HCT116 (cell line): ENCODE data around the gene MSI2. TPM values are rescaled to one million over a fixed set of nuclear protein-coding genes. Genes with fewer than 3 reads are reported as not detected.

Experiments used
- ATAC-seq: fragments of 200-7000 bp; cut with Tn5 transposase; 2 replicates; pipeline ENCODE4 v1.9.1; 2020; ENCODE audit warnings: mild to moderate bottlenecking, moderate library complexity
- BruUV-seq: library from RNA; stranded (reverse); fragments of 400-500 nt; replicated peaks from 2 replicates; lab custom pipeline; 2021; lab: Mats Ljungman, UMichigan
- CTCF ChIA-PET: fragments of 300-600 bp; sonication (Branson Sonifier 250); formaldehyde crosslinking; loops from one replicate; lab custom pipeline; 2021; ENCODE audit warnings: antibody characterized with exemption; lab: Charles Lee
- POLR2A ChIA-PET: fragments of 300-600, 350-600 bp; sonication (Branson Sonifier 250); formaldehyde crosslinking; loops from one replicate; lab custom pipeline; 2021; ENCODE audit warnings: antibody characterized with exemption; lab: Charles Lee
- RAD21 ChIA-PET, 2 experiments: fragments of 300-600 bp; sonication (Branson Sonifier 250); formaldehyde crosslinking; loops; one replicate each; lab custom pipeline; 2023; ENCODE audit warnings: low total read pairs in 2 of 2; ENCODE audit not compliant: uncharacterized antibody in 2 of 2, unreplicated experiment in 2 of 2, low non-redundant PET in 1 of 2; lab: Charles Lee
- DNase-seq: peaks from one replicate; pipeline ENCODE4 v3.0.0-alpha.2; 2010; ENCODE audit warnings: low read depth, low spot score
- H2AFZ ChIP-seq: fragments of 200-600 bp; shearing (Covaris generic), sonication (generic); 2 replicates; pipeline ENCODE4 v1.6.1; 2017; ENCODE audit warnings: low read depth, mixed run types, mixed read lengths, antibody characterized with exemption, low read length; ENCODE audit not compliant: poor library complexity, severe bottlenecking
- H3K27ac ChIP-seq: 2 replicates; pipeline ENCODE4 v1.5.1; 2012; ENCODE audit warnings: low read depth, low read length
- H3K27me3 ChIP-seq: fragments of 200-600 bp; sonication (generic); 2 replicates; pipeline ENCODE4 v1.6.1; 2016; ENCODE audit warnings: mixed run types, low read length, mixed read lengths; ENCODE audit not compliant: insufficient read depth
- H3K36me3 ChIP-seq, 2 experiments: fragments of 200-500 bp in 1 of 2; fragments of 200-600 bp in 1 of 2; sonication (Bioruptor generic) in 1 of 2; sonication (generic) in 1 of 2; 2 replicates each; pipeline versions ENCODE4 v1.5.1 to v1.6.1; 2014 to 2016; ENCODE audit warnings: low read length in 2 of 2, inconsistent platforms in 1 of 2, mixed read lengths in 1 of 2, mixed run types in 1 of 2; ENCODE audit not compliant: insufficient read depth in 2 of 2, control insufficient read depth in 1 of 2
- H3K4me1 ChIP-seq, 2 experiments: fragments of 200-600 bp in 1 of 2; sonication (generic) in 1 of 2; 2 replicates each; pipeline versions ENCODE4 v1.5.1 to v1.6.1; 2012 to 2017; ENCODE audit warnings: low read length in 2 of 2, inconsistent platforms in 1 of 2, mild to moderate bottlenecking in 1 of 2, mixed read lengths in 1 of 2, mixed run types in 1 of 2, moderate library complexity in 1 of 2; ENCODE audit not compliant: insufficient read depth in 2 of 2, control insufficient read depth in 1 of 2
- H3K4me2 ChIP-seq: fragments of 200-600 bp; sonication (generic); 2 replicates; pipeline ENCODE4 v1.6.1; 2017; ENCODE audit warnings: mixed run types, low read length, mixed read lengths
- H3K4me3 ChIP-seq, 2 experiments: fragments of 200-600 bp in 1 of 2; sonication (generic) in 1 of 2; replicated peaks in 1 of 2; 2 replicates each; pipeline ENCODE4 v1.5.1; 2011 to 2016; ENCODE audit warnings: low read length in 2 of 2, control low read depth in 1 of 2, low read depth in 1 of 2, mild to moderate bottlenecking in 1 of 2, mixed read lengths in 1 of 2, mixed run types in 1 of 2
- H3K79me2 ChIP-seq: fragments of 200-600 bp; sonication (generic); 2 replicates; pipeline ENCODE4 v1.6.1; 2017; ENCODE audit warnings: mild to moderate bottlenecking, mixed run types, low read length, moderate library complexity, mixed read lengths; ENCODE audit not compliant: insufficient read depth
- H3K9ac ChIP-seq: fragments of 200-600 bp; sonication (generic); 2 replicates; pipeline ENCODE4 v1.6.1; 2016; ENCODE audit warnings: low read length, mixed read lengths
- H3K9me2 ChIP-seq: fragments of 200-600 bp; sonication (generic), shearing (Covaris generic); 2 replicates; pipeline ENCODE4 v1.6.1; 2017; ENCODE audit warnings: mixed run types, mild to moderate bottlenecking, moderate library complexity; ENCODE audit not compliant: insufficient read depth
- H3K9me3 ChIP-seq, 2 experiments: fragments of 200-500 bp in 1 of 2; fragments of 200-600 bp in 1 of 2; sonication (Bioruptor generic) in 1 of 2; sonication (generic) in 1 of 2; 2 replicates each; pipeline ENCODE4 v1.6.1; 2014 to 2017; ENCODE audit warnings: low read length in 2 of 2, mixed read lengths in 2 of 2, inconsistent platforms in 1 of 2, low read depth in 1 of 2, mild to moderate bottlenecking in 1 of 2, mixed run types in 1 of 2, moderate library complexity in 1 of 2; ENCODE audit not compliant: control insufficient read depth in 1 of 2, insufficient read depth in 1 of 2
- H4K20me1 ChIP-seq: fragments of 200-600 bp; sonication (generic), shearing (Covaris generic); 2 replicates; pipeline ENCODE4 v1.6.1; 2017; ENCODE audit warnings: mixed run types, mild to moderate bottlenecking, moderate library complexity; ENCODE audit not compliant: insufficient read depth
- CBX3 ChIP-seq: IDR thresholded peaks from 2 replicates; pipeline ENCODE4 v1.6.1; 2012; ENCODE audit warnings: low read depth
- EGR1 ChIP-seq: IDR thresholded peaks from 2 replicates; pipeline ENCODE4 v1.6.1; 2012; ENCODE audit warnings: low read depth
- EZH2phosphoT487 ChIP-seq: fragments of 200-600 bp; IDR thresholded peaks from 2 replicates; pipeline ENCODE4 v1.6.1; 2018; ENCODE audit warnings: antibody characterized with exemption, borderline replicate concordance
- JUND ChIP-seq: IDR thresholded peaks from 2 replicates; pipeline ENCODE4 v1.6.1; 2012
- POLR2A ChIP-seq: IDR thresholded peaks from 2 replicates; pipeline ENCODE4 v1.7.0; 2011; ENCODE audit warnings: borderline replicate concordance; ENCODE audit not compliant: insufficient read depth, insufficient read length; ENCODE audit errors: extremely low read depth
- POLR2AphosphoS5 ChIP-seq: IDR thresholded peaks from 2 replicates; pipeline ENCODE4 v1.6.1; 2011; ENCODE audit warnings: mild to moderate bottlenecking, low read depth, low read length, moderate library complexity
- RAD21 ChIP-seq: IDR thresholded peaks from 2 replicates; pipeline ENCODE4 v1.6.1; 2012; ENCODE audit warnings: low read depth, mild to moderate bottlenecking
- SIN3A ChIP-seq: IDR thresholded peaks from 2 replicates; pipeline ENCODE4 v1.6.1; 2012; ENCODE audit warnings: low read depth
- SP1 ChIP-seq: IDR thresholded peaks from 2 replicates; pipeline ENCODE4 v1.6.1; 2012; ENCODE audit warnings: low read depth
- SRF ChIP-seq: IDR thresholded peaks from 2 replicates; pipeline ENCODE4 v1.6.1; 2012; ENCODE audit warnings: low read depth
- YY1 ChIP-seq: IDR thresholded peaks from 2 replicates; pipeline ENCODE4 v1.6.1; 2011; ENCODE audit warnings: low read length, low read depth, moderate library complexity, mild to moderate bottlenecking; ENCODE audit not compliant: insufficient replicate concordance; ENCODE audit errors: extremely low read depth
- ZNF274 ChIP-seq: fragments of 200-500 bp; sonication (Bioruptor generic); IDR thresholded peaks from 2 replicates; pipeline ENCODE4 v1.6.1; 2014; ENCODE audit warnings: mild to moderate bottlenecking, low read depth, low read length, inconsistent platforms
- intact Hi-C: fragments of 100-400 bp; cut with micrococcal nuclease; formaldehyde crosslinking; loops from 2 replicates; pipeline ENCODE4 v1.10.0; 2022
- total RNA-seq: library from RNA; stranded (reverse); gene quantifications from one replicate; pipeline ENCODE4 v1.2.1, GENCODE V29; 2021; ENCODE audit not compliant: unreplicated experiment
- TF ChIP-seq, protein P1 (sequence below): IDR thresholded peaks from 2 replicates; pipeline ENCODE4 v1.6.1; 2012
- TF ChIP-seq, protein P2 (sequence below): IDR thresholded peaks from 2 replicates; pipeline ENCODE4 v1.6.1; 2012; ENCODE audit warnings: low read depth
- TF ChIP-seq, protein P3 (sequence below), 3 experiments: fragments of 200-600 bp in 1 of 3; sonication (generic) in 1 of 3; IDR thresholded peaks in 2 of 3; conservative IDR thresholded peaks in 1 of 3; 2 replicates each; pipeline ENCODE4 v1.5.1; 2012 to 2017; ENCODE audit warnings: low read depth in 2 of 3, low read length in 2 of 3, antibody characterized with exemption in 1 of 3, borderline replicate concordance in 1 of 3, control low read depth in 1 of 3, mild to moderate bottlenecking in 1 of 3, mixed read lengths in 1 of 3, mixed run types in 1 of 3, moderate library complexity in 1 of 3; ENCODE audit not compliant: insufficient read depth in 1 of 3
- TF ChIP-seq, protein P4 (sequence below): IDR thresholded peaks from 2 replicates; pipeline ENCODE4 v1.6.1; 2011; ENCODE audit warnings: mild to moderate bottlenecking, low read length, moderate library complexity; ENCODE audit not compliant: insufficient replicate concordance; ENCODE audit errors: extremely low read depth
- TF ChIP-seq, protein P5 (sequence below): IDR thresholded peaks from 2 replicates; pipeline ENCODE4 v1.6.1; 2012

The MSI2 gene
- total RNA-seq, 1 experiment from 2014 or later = 137 TPM

DNA sequence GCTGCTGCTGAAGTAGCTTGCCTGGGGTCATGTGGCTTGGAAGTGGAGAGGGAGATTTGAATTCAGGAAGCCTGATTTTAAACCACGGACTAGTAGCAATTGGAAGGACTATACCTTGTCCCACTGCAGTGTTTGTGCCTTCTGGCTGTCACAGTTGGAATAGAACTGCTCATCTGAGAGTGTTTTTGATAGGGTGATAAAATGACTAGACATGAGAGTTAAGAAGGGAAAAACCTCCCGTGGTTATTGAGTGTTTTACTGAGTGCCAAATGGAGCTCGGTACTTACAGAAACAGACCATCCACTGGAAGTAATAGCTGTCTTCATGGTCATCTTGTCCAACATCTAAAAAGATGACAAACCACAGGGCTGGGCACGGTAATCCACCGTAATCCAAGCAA, 70.4 kb downstream of the MSI2 start:
- no peak for ATAC-seq
- Histone ChIP-seq H4K20me1 (no peaks in the 10 kb centered on the region), H3K4me2 (no peak overlapping the region), H3K9me2 (no peaks in the 10 kb centered on the region), H3K4me3 (no peak overlapping the region), H2AFZ (no peak overlapping the region), H3K36me3 (peaks cover 0 to 3% of the 10 kb centered on the region in 2 experiments; a peak in 1 of 4 replicates), H3K9ac (no peak overlapping the region), H3K27me3 (no peaks in the 10 kb centered on the region), H3K9me3 (no peaks in the 10 kb centered on the region), H3K4me1 (peaks cover 9 to 10% of the 10 kb centered on the region in 2 experiments; a peak in 2 of 4 replicates), H3K79me2 (peaks cover 33% of the 10 kb centered on the region), H3K27ac (no peak overlapping the region)
- intact Hi-C loops = no loop called here
- no peak for DNase-seq
- POLR2A ChIA-PET = no interaction called here
- CTCF ChIA-PET = no interaction called here
- RAD21 ChIA-PET = no interaction called here
- no TSS peak for BruUV-seq
- TF ChIP-seq, protein P1, sequence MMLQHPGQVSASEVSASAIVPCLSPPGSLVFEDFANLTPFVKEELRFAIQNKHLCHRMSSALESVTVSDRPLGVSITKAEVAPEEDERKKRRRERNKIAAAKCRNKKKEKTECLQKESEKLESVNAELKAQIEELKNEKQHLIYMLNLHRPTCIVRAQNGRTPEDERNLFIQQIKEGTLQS = no peak
- TF ChIP-seq, protein P2, sequence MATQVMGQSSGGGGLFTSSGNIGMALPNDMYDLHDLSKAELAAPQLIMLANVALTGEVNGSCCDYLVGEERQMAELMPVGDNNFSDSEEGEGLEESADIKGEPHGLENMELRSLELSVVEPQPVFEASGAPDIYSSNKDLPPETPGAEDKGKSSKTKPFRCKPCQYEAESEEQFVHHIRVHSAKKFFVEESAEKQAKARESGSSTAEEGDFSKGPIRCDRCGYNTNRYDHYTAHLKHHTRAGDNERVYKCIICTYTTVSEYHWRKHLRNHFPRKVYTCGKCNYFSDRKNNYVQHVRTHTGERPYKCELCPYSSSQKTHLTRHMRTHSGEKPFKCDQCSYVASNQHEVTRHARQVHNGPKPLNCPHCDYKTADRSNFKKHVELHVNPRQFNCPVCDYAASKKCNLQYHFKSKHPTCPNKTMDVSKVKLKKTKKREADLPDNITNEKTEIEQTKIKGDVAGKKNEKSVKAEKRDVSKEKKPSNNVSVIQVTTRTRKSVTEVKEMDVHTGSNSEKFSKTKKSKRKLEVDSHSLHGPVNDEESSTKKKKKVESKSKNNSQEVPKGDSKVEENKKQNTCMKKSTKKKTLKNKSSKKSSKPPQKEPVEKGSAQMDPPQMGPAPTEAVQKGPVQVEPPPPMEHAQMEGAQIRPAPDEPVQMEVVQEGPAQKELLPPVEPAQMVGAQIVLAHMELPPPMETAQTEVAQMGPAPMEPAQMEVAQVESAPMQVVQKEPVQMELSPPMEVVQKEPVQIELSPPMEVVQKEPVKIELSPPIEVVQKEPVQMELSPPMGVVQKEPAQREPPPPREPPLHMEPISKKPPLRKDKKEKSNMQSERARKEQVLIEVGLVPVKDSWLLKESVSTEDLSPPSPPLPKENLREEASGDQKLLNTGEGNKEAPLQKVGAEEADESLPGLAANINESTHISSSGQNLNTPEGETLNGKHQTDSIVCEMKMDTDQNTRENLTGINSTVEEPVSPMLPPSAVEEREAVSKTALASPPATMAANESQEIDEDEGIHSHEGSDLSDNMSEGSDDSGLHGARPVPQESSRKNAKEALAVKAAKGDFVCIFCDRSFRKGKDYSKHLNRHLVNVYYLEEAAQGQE = no peak
- no peak for TF ChIP-seq JUND
- TF ChIP-seq ZNF274 = no peak
- TF ChIP-seq, protein P3, sequence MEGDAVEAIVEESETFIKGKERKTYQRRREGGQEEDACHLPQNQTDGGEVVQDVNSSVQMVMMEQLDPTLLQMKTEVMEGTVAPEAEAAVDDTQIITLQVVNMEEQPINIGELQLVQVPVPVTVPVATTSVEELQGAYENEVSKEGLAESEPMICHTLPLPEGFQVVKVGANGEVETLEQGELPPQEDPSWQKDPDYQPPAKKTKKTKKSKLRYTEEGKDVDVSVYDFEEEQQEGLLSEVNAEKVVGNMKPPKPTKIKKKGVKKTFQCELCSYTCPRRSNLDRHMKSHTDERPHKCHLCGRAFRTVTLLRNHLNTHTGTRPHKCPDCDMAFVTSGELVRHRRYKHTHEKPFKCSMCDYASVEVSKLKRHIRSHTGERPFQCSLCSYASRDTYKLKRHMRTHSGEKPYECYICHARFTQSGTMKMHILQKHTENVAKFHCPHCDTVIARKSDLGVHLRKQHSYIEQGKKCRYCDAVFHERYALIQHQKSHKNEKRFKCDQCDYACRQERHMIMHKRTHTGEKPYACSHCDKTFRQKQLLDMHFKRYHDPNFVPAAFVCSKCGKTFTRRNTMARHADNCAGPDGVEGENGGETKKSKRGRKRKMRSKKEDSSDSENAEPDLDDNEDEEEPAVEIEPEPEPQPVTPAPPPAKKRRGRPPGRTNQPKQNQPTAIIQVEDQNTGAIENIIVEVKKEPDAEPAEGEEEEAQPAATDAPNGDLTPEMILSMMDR (IDR thresholded peaks at IDR 0.05 in 2 of 3, conservative IDR thresholded peaks at IDR 0.05 in 1 of 3; ENCODE audit: borderline replicate concordance in 1 of 3, insufficient read depth in 1 of 3, low read depth in 2 of 3, low read length in 2 of 3) = no peak
- no peak for TF ChIP-seq CBX3
- TF ChIP-seq SRF = no peak
- TF ChIP-seq EGR1 = no peak
- no peak for TF ChIP-seq SIN3A
- TF ChIP-seq, protein P4, sequence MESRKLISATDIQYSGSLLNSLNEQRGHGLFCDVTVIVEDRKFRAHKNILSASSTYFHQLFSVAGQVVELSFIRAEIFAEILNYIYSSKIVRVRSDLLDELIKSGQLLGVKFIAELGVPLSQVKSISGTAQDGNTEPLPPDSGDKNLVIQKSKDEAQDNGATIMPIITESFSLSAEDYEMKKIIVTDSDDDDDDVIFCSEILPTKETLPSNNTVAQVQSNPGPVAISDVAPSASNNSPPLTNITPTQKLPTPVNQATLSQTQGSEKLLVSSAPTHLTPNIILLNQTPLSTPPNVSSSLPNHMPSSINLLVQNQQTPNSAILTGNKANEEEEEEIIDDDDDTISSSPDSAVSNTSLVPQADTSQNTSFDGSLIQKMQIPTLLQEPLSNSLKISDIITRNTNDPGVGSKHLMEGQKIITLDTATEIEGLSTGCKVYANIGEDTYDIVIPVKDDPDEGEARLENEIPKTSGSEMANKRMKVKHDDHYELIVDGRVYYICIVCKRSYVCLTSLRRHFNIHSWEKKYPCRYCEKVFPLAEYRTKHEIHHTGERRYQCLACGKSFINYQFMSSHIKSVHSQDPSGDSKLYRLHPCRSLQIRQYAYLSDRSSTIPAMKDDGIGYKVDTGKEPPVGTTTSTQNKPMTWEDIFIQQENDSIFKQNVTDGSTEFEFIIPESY = no peak
- no peak for TF ChIP-seq SP1
- no peak for TF ChIP-seq YY1
- TF ChIP-seq POLR2AphosphoS5 = no peak
- TF ChIP-seq RAD21 = no peak
- TF ChIP-seq, protein P5, sequence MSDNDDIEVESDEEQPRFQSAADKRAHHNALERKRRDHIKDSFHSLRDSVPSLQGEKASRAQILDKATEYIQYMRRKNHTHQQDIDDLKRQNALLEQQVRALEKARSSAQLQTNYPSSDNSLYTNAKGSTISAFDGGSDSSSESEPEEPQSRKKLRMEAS = no peak
- no peak for TF ChIP-seq EZH2phosphoT487
- no peak for TF ChIP-seq POLR2A
